Stomach (tissue), 9 donors: ENCODE measurements around the gene ATP9B. TPM values are rescaled to one million over a fixed set of nuclear protein-coding genes. Genes with fewer than 3 reads are reported as not detected.
A peak's percentile ranks its signal among the peaks of the same experiment; 100 is the strongest.
"Not testable (repeated sequence)": the region's sequence is repeated elsewhere in the genome, so short reads cannot be mapped to it uniquely, and the experiment has no call there.

Experiments
- DNase-seq, 2 donors: peaks; one replicate each; pipeline versions ENCODE4 v3.0.0 to v3.0.0-alpha.2; 2013 to 2019
- H3K27ac ChIP-seq, 5 donors: fragments of 200-600 bp in 4 of 5; sonication (generic) in 4 of 5; one replicate each; pipeline ENCODE4 v1.5.1; 2013 to 2019; ENCODE audit warnings: mild to moderate bottlenecking in 1 of 5, moderate library complexity in 1 of 5
- H3K27me3 ChIP-seq, 3 donors: fragments of 200-600 bp; sonication (generic); one replicate each; pipeline ENCODE4 v1.5.1; 2017 to 2019; ENCODE audit warnings: mixed run types in 1 of 3
- H3K36me3 ChIP-seq, 4 donors: fragments of 200-600 bp; sonication (generic); 1 replicate in 3 of 4; 2 replicates in 1 of 4; pipeline ENCODE4 v1.5.1; 2016 to 2019
- H3K4me1 ChIP-seq, 4 donors: fragments of 200-600 bp; sonication (generic); one replicate each; pipeline ENCODE4 v1.5.1; 2016 to 2019
- H3K4me3 ChIP-seq, 4 donors: fragments of 200-600 bp; sonication (generic) in 3 of 4; one replicate each; pipeline ENCODE4 v1.5.1; 2016 to 2019; ENCODE audit warnings: mild to moderate bottlenecking in 1 of 4
- H3K9me3 ChIP-seq, 4 donors: fragments of 200-600 bp; sonication (generic); one replicate each; pipeline ENCODE4 v1.5.1; 2016 to 2019
- EP300 ChIP-seq: sonication (generic); formaldehyde crosslinking; IDR thresholded peaks from one replicate; pipeline ENCODE4 v1.6.1; 2017; ENCODE audit warnings: antibody characterized with exemption
- POLR2A ChIP-seq, 4 donors: fragments of 450-650 bp; IDR thresholded peaks; one replicate each; pipeline ENCODE4 v1.6.1; 2016; ENCODE audit warnings: antibody characterized with exemption in 4 of 4, control low read depth in 2 of 4, mild to moderate bottlenecking in 1 of 4, moderate library complexity in 1 of 4
- POLR2AphosphoS5 ChIP-seq, 3 donors: sonication (generic); formaldehyde crosslinking; IDR thresholded peaks; one replicate each; pipeline ENCODE4 v1.6.1; 2016; ENCODE audit warnings: antibody characterized with exemption in 3 of 3
- WGBS, 5 donors: extraction: QIAGEN DNeasy Blood & Tissue Kit in 3 of 5; methylation state at CpG; one replicate each; pipeline versions ENCODE4 v1.1.5 to v1.1.7; 2013 to 2018; 5-methylcytosine and 5-hydroxymethylcytosine counted together
- intact Hi-C: fragments of 100-400 bp; cut with DNase I; formaldehyde crosslinking; loops from one replicate; pipeline ENCODE4 v1.15.1; 2023; ENCODE audit warnings: low total_unique reads
- polyA plus RNA-seq, 3 donors: library from polyadenylated mRNA; stranded (reverse); fragments of 200-250 nt; gene quantifications; one replicate each; pipeline ENCODE4 v1.2.3, GENCODE V29; 2013
- total RNA-seq, 5 donors: library from RNA; depleted of rRNA; stranded (reverse); fragments of >200 nt; gene quantifications; one replicate each; pipeline versions ENCODE4 v1.1.0 to v1.2.3, GENCODE V29; 2014 to 2016
- TF ChIP-seq, protein P1 (sequence below), 7 experiments: fragments of 450-650 bp in 4 of 7; fragments of 200-600 bp in 3 of 7; sonication (generic) in 3 of 7; IDR thresholded peaks; one replicate each; pipeline ENCODE4 v1.5.1; 2016 to 2019; ENCODE audit warnings: antibody characterized with exemption in 7 of 7, control low read depth in 2 of 7, mild to moderate bottlenecking in 1 of 7
- donor health status: healthy with polysubstance abuse.
- donor health status: Bipolar disorder and iron deficiency.
- donor health status: healthy.

The ATP9B gene
- total and polyA plus RNA-seq, 8 donors = 10.6 to 128 (median 34.9) TPM

DNA sequence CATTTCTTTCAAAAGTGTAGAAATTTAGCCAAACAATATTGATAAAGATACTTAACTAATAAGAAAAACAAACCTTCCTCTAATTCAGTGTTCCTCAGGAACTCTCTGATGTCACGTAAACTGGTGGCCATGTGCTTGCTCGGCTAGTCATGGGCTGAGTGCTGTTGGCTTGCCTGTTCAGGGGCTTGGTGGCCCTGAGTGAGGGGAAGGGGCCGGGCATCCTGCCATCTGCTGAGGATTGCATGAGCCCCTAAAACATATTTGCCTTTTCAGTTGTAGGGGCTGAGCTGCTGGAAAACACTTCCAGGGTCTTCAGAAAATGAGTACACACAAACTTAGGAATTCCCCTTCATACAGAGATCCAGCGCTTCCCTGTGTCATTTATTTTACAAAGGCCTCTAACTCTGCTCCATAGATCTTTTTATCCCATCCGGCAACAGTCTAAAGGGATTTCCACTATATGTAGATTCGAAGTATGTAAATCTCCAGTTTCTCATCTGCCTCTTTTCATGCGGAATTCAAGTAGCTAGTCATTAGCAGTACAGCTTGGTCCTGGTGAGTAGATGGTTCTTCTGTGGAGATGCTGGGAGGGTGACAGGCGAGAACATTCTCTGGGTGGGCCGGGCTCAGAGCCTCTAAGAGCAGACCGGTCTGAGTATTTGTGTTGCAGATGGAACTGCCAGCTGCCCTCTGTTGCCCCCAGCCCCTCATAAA, 306.4 kb downstream of the ATP9B start:
- Histone ChIP-seq H3K9me3 (no peaks in the 10 kb centered on the region), H3K36me3 (peaks cover 7 to 86% (median 63%) of the 10 kb centered on the region in 4 donors), H3K27me3 (no peaks in the 10 kb centered on the region), H3K27ac (no peak overlapping the region), H3K4me3 (no peak overlapping the region), H3K4me1 (peaks cover 0 to 9% (median 7%) of the 10 kb centered on the region in 4 donors)
- DNase-seq = no peak
- WGBS, 5 donors = 90 to 96% (median 95%) methylated on average over 10 of the region's 10 CpGs
- intact Hi-C loops = no loop called here
- TF ChIP-seq POLR2AphosphoS5 (IDR thresholded peaks at IDR 0.05) (no peak), EP300 (no peak), POLR2A (IDR thresholded peaks at IDR 0.05) (no peak)
- TF ChIP-seq, protein P1, sequence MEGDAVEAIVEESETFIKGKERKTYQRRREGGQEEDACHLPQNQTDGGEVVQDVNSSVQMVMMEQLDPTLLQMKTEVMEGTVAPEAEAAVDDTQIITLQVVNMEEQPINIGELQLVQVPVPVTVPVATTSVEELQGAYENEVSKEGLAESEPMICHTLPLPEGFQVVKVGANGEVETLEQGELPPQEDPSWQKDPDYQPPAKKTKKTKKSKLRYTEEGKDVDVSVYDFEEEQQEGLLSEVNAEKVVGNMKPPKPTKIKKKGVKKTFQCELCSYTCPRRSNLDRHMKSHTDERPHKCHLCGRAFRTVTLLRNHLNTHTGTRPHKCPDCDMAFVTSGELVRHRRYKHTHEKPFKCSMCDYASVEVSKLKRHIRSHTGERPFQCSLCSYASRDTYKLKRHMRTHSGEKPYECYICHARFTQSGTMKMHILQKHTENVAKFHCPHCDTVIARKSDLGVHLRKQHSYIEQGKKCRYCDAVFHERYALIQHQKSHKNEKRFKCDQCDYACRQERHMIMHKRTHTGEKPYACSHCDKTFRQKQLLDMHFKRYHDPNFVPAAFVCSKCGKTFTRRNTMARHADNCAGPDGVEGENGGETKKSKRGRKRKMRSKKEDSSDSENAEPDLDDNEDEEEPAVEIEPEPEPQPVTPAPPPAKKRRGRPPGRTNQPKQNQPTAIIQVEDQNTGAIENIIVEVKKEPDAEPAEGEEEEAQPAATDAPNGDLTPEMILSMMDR (IDR thresholded peaks at IDR 0.05) = no peak

DNA sequence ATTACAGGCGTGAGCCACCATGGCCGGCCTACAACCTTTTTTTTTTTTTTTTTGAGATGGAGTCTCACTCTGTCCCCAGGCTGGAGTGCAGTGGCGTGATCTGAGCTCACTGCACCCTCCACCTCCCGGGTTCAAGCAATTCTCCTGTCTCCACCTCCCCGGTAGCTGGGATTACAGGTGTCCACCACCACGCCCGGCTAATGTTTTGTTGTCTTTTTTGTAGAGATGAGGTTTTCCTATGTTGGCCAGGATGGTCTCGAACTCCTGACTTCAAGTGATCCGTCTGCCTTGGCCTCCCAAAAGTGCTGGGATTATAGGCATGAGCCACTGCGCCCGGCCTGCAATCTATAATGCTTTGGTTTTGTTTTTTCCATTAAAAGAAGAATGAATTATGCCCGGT, 307.5 kb downstream of the ATP9B start:
- WGBS, 5 donors = 79 to 94% (median 90%) methylated on average over 12 of the region's 12 CpGs

GRCh38 chr18:79377187-79377891, 308.1 kb downstream of the ATP9B start:
- Histone ChIP-seq H3K9me3 (no peaks in the 10 kb centered on the region), H3K27ac (no peak overlapping the region), H3K4me1 (peaks cover 0 to 9% (median 7%) of the 10 kb centered on the region in 4 donors), H3K4me3 (no peak overlapping the region), H3K36me3 (peaks cover 7 to 72% (median 52%) of the 10 kb centered on the region in 4 donors), H3K27me3 (no peaks in the 10 kb centered on the region)
- TF ChIP-seq POLR2AphosphoS5 (IDR thresholded peaks at IDR 0.05) (no peak), POLR2A (IDR thresholded peaks at IDR 0.05) (no peak), EP300 (no peak)
- TF ChIP-seq, protein P1 (IDR thresholded peaks at IDR 0.05) = no peak
- intact Hi-C loops = no loop called here
- no peak for DNase-seq
- 81 to 90% (median 88%) methylated on average over 15 to 19 of the region's 19 CpGs for WGBS, 5 donors

More for the DNA sequence above, 307.5 kb downstream of the ATP9B start:
- H3K27me3 ChIP-seq, H3K4me1 ChIP-seq, H3K27ac ChIP-seq, H3K9me3 ChIP-seq, H3K4me3 ChIP-seq, intact Hi-C loops, DNase-seq: not testable (repeated sequence)
- H3K36me3 ChIP-seq = peaks cover 7 to 79% (median 58%) of the 10 kb centered on the region in 4 donors

DNA sequence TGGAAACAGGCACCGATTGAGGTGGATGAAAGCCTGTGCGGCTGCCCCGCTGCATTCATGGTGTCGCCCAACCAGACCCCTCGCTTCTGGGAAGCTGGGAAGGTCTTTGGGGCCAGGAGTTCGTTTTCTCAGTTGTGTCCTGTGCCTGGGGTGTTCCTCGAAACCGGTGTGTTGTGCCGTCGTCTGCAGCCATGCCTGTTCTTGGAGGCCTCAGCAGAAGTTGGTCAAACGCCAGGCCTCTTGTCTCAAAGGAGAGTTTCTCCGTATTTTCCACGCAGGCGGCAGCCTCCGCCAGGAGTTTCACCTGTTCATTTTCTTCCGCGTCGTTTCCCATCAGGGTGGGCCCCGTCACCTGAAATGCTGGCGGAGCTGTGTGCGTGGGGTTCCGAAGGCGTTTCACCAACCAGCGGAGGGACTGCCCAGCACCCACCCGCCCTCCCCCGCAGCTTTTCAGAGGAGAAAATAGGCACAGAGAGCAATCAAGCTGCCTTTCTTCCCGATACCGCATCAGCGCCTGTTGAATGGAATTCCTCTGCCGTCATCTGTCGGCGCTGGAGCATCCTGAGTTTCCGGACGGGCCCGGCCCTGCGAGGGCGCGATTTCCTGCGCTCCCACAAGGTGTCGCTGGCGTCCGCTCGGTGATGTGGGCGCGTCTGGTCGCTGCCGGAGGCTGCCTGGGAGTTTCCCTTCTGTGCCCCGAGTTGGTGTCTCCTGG, 309.5 kb downstream of the ATP9B start:
- H3K27me3 ChIP-seq = peaks cover 0 to 10% (median 0%) of the 10 kb centered on the region in 3 donors
- H3K4me1 ChIP-seq = peaks cover 0 to 9% (median 7%) of the 10 kb centered on the region in 4 donors
- WGBS, 5 donors = 45 to 58% (median 48%) methylated on average over 36 to 48 of the region's 48 CpGs
- no peaks in the 10 kb centered on the region for H3K9me3 ChIP-seq
- no peak overlapping the region for H3K4me3 ChIP-seq
- intact Hi-C loops = loop anchor here (2.0 kb wide), 1 partner anchor 150 kb away; no protein-coding TSS in a partner anchor
- peak; percentile 84 to 93 for DNase-seq
- no peak overlapping the region for H3K27ac ChIP-seq
- TF ChIP-seq, protein P1 (IDR thresholded peaks at IDR 0.05) = peak in 6 of 7 experiments; percentile 58 to 96 (median 93)
- TF ChIP-seq POLR2AphosphoS5 (IDR thresholded peaks at IDR 0.05) (peak in 1 of 3 donors; percentile 67), EP300 (no peak)
- peaks cover 7 to 61% (median 43%) of the 10 kb centered on the region in 4 donors for H3K36me3 ChIP-seq
